22Rv1 (cell line): ENCODE results near the gene RAMP3.
"Not testable (repeated sequence)": the region's sequence is repeated elsewhere in the genome, so short reads cannot be mapped to it uniquely, and the experiment has no call there.

ENCODE experiments used
- ZFX ChIP-seq: fragments of 450-650 bp; IDR thresholded peaks from 2 replicates; pipeline ENCODE4 v1.6.1; 2017; ENCODE audit warnings: antibody characterized with exemption, borderline replicate concordance
- TF ChIP-seq, protein P1 (sequence below): fragments of 450-650 bp; IDR thresholded peaks from 2 replicates; pipeline ENCODE4 v1.5.1; 2017; ENCODE audit warnings: mild to moderate bottlenecking

DNA sequence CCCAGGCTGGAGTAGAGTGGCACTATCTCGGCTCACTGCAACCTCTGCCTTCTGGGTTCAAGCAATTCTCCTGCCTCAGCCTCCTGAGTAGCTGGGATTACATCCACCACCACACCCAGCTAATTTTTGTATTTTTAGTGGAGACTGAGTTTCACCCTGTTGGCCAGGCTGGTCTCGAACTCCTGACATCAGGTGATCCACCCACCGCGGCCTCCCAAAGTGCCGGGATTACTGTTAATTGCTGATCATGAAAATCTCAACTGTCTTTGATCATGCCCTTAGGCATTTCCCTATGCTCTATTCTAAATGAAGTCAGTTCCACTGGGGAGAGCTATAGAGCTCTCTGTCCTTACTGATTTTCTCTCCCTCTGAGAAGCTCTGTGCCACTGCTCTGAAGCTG, 48.7 kb downstream of the RAMP3 start:
- TF ChIP-seq, protein P1, sequence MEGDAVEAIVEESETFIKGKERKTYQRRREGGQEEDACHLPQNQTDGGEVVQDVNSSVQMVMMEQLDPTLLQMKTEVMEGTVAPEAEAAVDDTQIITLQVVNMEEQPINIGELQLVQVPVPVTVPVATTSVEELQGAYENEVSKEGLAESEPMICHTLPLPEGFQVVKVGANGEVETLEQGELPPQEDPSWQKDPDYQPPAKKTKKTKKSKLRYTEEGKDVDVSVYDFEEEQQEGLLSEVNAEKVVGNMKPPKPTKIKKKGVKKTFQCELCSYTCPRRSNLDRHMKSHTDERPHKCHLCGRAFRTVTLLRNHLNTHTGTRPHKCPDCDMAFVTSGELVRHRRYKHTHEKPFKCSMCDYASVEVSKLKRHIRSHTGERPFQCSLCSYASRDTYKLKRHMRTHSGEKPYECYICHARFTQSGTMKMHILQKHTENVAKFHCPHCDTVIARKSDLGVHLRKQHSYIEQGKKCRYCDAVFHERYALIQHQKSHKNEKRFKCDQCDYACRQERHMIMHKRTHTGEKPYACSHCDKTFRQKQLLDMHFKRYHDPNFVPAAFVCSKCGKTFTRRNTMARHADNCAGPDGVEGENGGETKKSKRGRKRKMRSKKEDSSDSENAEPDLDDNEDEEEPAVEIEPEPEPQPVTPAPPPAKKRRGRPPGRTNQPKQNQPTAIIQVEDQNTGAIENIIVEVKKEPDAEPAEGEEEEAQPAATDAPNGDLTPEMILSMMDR = not testable (repeated sequence)
- TF ChIP-seq ZFX = not testable (repeated sequence)
